Posterior vena cava (tissue), 2 donors: ENCODE data around the gene C6orf163. TPM values are rescaled to one million over a fixed set of nuclear protein-coding genes. Genes with fewer than 3 reads are reported as not detected.

ENCODE experiments used
- DNase-seq: peaks from one replicate; pipeline ENCODE4 v3.0.0-alpha.2; 2020; ENCODE audit warnings: low spot score
- intact Hi-C, 2 donors: fragments of 100-400 bp; cut with DNase I; formaldehyde crosslinking; loops; one replicate each; pipeline versions ENCODE4 v1.14.1 to v1.14.2; 2022 to 2023
- total RNA-seq, 2 donors: library from RNA; stranded (reverse); fragmentation: NEBNext Ultra II Directional; extraction: Animal tissue kit (Norgen Biotek cat#: 25700); gene quantifications; one replicate each; pipeline ENCODE4 v1.2.1, GENCODE V29; 2021
- donor health status: DM: yes; HTN: yes; CAD: no.
- donor health status: DM: yes; HTN: yes; CAD: no.

The C6orf163 gene
- total RNA-seq, 2 donors from 2014 or later: 2.7 to 3.5 TPM

DNA sequence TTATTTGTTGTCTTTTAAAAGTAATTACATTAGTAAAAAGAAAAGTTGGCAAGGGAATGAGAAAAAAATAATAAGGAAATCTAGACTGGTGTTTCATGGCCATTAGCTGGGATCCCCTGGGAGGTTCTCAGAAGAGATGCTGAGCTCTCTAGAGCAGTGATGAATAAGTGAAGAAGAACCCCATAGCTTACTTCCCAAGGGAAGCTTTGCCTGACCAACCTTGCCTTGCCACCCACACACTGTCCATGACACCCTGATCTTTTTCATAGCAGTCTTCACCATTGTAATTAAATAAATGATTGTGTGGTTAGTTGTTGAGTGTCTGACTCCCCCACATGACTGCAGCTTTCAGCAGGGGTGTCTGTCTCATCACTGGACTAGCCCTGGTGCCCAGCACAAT is 5.9 kb downstream of the C6orf163 start:
- DNase-seq: no peak
- intact Hi-C loops: no loop called here

DNA sequence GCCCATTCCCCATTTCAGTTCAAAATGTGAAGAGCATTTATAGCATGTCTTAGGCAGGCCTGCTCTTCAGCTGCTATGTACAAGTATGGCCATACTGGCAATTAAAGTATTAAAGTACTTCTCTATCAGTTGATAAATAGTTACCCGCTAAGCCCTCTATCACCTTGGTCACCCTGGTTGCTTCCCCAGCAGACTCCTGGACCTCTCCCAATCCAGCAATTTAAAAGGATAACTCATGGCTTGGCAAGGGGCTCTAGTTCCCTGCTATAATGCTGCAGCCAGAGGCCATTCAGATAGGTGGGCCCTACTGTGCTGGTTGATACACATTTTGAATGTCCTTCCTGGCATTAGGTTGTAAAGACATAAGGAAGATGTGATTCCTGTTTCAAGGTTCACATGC is 7.0 kb downstream of the C6orf163 start:
- no peak for DNase-seq
- intact Hi-C loops: no loop called here

DNA sequence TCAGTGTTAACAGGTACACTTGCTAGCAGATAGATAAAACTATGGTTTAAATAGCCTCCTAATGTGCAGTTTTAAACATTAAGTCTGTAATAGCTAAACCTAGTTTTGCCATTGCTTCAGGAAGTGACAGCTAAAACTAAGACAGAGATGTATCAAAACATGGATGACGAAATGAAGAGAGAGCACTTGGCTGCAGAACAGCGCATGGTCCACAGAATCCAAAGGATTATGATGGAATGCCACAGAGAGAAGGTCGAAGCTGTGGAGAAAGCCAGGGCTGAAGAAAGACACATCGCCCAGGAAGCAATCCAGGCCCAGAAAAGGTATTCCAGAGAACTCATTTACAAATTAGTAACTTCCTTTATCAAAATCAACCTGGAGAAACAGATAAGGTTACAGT is 11.6 kb downstream of the C6orf163 start:
- intact Hi-C loops: no loop called here

DNA sequence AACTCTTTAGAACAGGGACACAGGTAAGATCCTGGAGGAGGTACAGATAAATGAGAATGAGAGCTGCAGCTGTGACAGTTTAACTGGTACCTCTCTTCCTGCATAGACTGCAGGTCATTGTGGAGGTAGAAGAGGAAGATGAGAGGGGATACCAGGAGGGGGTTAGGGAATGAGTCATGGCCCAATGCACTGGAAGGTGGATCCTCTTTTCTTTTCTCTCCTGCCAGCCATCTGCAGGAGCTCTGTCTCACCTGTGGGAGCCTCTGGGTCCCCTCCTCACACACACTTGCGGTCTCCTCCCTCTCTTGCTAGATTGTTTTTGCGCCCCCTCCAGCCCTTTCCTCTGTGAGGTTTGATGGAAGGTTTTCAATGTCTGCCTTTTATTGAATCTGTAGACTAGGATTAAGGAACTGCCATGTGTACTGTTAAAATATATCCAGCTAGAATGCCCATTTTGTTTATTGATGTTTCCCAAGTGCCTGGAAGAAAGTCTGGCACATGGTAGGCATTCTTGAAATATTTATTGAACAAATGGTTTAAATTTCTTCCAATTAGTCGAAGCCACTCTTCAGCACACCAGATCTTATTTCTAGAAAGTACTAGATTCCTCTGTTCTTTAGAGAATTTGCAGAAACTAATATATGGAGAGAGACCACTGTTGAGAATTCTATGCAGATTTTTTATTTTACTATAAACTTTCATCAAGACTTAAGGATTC is 13.0 kb downstream of the C6orf163 start:
- intact Hi-C loops: no loop called here
- DNase-seq: no peak

More for the DNA sequence above, 11.6 kb downstream of the C6orf163 start:
- DNase-seq: no peak

GRCh38 chr6:87364602-87365252 is 20.1 kb downstream of the C6orf163 start:
- no peak for DNase-seq
- intact Hi-C loops: no loop called here

DNA sequence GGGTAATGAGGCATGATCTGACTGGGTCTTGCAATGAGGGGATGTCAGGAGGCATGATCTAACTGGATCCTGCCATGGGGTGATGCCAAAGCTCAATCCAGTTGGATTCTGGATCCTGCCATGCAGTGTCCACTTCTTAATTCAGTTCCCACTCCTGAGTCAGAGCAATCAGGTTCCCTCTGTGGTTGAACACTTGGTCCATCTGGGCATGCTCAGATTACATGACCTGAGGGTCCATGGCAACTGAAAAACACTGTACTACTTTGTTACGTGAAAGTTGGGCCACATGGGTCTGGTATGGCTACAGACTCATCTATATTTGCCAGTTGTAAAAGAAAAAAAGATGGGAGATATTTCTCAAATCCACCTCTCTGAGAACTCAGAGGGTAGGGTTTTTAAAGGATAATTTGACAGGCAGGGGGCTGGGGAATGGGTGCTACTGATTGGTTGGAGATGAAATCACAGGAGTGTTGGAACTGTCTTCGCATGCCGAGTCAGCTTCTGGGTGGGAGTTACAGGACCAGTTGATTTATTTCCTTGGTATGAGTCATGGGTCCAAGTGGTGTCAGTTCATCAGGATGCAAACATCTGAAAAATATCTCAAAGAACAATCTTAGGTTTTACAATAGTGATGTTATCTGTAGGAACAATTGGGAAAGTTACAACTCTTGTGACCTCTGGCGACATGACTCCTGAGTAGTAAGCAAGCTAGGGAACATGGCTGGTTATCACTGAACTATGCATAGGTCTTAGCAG is 21.6 kb downstream of the C6orf163 start:
- DNase-seq: no peak
- intact Hi-C loops: no loop called here

GRCh38 chr6:87366899-87367298 is 22.3 kb downstream of the C6orf163 start:
- intact Hi-C loops: no loop called here

DNA sequence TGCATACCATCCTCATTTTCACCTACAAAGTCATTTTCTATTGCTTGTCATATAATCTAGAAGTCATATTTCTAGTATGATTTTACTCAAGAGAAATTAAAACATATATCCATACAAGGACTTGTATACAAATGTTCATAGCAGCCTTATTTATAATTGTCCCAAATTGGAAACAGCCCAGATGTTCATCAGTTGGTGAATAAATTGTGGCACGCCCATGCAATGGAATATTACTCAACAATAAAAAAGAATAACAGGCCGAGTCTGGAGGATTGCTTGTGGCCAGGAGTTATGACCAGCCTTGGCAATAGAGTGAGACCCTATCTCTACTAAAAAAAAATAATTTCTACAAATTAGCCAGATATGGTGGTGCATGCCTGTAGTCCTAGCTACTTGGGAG is 28.8 kb downstream of the C6orf163 start:
- DNase-seq: no peak
- intact Hi-C loops: no loop called here

More at GRCh38 chr6:87366899-87367298, 22.3 kb downstream of the C6orf163 start:
- DNase-seq: no peak

- intact Hi-C loops: no loop called here
These were observed 30.7 kb downstream of the C6orf163 start for GRCh38 chr6:87375315-87375714.

GRCh38 chr6:87376643-87377042 is 32.0 kb downstream of the C6orf163 start:
- no peak for DNase-seq
- intact Hi-C loops: no loop called here

More at GRCh38 chr6:87375315-87375714, 30.7 kb downstream of the C6orf163 start:
- DNase-seq: no peak

- DNase-seq: no peak
- intact Hi-C loops: no loop called here
These were observed 34.3 kb downstream of the C6orf163 start for GRCh38 chr6:87378947-87379346.

GRCh38 chr6:87382861-87383260 is 38.2 kb downstream of the C6orf163 start:
- intact Hi-C loops: no loop called here
- no peak for DNase-seq

GRCh38 chr6:87384038-87384437 is 39.4 kb downstream of the C6orf163 start:
- intact Hi-C loops: no loop called here
- no peak for DNase-seq

- DNase-seq: no peak
- intact Hi-C loops: no loop called here
These were observed 39.8 kb downstream of the C6orf163 start for GRCh38 chr6:87384449-87384848.

DNA sequence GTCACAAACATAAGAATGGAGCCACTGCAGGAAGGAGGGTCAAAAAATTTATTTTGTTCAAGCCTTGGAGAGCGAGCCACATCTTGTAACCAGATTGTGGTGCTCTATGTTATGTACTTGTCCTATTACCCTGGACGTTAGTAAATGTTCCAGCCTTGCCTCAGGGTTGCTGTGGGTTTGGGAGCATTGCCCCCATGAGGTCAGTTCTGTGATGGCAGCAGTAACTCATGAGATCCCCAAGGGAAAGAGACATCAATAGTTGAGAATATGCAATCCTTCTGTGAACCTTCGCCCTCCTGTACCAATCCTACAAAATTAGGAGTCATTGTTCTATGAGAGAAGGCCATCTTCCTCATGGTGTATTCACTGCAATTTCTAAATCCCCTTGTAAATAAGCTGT is 46.7 kb downstream of the C6orf163 start:
- intact Hi-C loops: loop anchor here in 1 of 2 donors (10.0 kb wide), 1 partner anchor 1483 kb away; no protein-coding TSS in a partner anchor
- DNase-seq: no peak

DNA sequence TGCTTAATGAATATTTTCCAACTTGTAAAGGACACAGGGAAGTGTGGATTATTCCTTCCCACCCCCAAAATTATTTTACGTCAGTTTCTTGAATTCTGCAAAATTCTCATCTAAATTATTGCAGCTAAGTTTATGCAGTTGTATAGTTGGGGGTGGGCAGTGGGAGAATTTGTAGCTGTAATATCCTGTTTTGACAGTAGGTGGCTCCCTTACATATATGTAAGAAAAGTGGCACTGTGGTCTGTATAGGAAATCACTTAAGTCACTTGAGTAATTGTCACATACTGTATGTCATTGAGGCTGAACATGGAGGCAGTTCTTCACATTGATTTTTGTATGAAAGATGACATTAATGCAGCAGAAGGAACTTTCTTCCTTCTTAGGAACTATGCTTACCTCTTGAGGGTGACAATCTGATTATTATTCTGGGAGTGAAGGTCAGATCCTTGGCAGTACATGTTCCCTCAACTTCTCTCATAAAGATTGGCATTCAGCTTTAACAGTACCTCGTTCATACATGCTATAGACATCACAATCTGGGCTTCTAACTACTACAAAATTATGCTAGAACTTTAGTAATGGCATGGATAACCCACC is 48.5 kb downstream of the C6orf163 start:
- DNase-seq: no peak
- intact Hi-C loops: loop anchor here in 1 of 2 donors (10.0 kb wide), 1 partner anchor 1482 kb away; no protein-coding TSS in a partner anchor

DNA sequence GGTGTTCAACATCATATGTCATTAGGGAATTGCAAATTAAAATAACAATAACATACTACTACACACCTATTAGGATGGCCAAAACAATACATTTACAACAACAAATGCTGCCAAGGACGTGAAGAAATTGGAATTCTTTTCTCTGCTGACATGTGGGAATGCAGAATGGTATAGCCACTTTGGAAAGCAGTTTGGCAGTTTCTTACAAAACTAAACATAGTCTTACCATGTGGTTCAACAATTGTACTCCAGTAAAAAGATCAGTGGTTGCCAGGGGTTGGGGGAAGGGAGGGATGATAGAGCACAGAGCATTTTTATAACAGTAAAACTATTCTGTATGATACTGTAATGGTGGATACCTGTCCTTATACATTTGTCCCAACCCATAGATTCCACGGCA is 50.8 kb downstream of the C6orf163 start:
- intact Hi-C loops: loop anchor here in 1 of 2 donors (10.0 kb wide), 1 partner anchor 1479 kb away; no protein-coding TSS in a partner anchor
- no peak for DNase-seq

DNA sequence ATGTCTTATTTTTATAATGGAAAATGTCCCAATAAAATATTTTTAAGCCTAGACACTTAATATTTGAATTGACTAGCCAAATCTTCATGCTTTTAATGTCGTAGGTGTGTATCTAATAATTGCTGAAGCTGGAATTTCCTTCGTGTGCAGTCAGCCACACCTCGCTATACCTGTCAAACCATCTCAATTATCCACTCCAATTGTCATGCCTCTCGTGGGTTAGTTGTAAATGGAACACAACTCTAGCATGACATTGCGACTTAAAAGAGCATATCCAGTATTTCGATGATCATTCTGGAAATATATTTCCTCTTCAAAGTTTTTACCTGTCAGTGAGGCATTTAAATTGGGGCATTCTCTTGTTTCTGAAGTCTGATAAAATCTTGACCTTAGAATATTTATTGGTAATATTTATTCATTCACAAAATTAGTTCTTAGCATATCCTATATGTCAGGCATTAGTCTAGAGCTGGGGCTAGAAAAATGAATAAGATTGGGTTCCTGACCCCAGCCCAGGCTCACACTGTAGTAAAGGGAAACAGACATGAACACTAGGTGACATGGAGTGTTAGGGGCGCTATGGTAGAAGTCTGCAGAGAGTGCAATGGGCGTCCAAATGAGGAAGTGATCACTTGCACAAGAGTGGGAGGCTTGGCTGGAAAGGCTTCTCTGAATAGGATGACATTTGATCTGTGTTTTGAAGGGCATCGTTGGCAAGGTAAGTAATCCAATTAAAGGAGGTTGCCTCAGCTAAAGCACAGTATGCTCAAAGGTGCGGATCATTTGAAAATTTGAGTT is 52.2 kb downstream of the C6orf163 start:
- no peak for DNase-seq
- intact Hi-C loops: loop anchor here in 1 of 2 donors (10.0 kb wide), 1 partner anchor 1478 kb away; no protein-coding TSS in a partner anchor

GRCh38 chr6:87397656-87398055 is 53.0 kb downstream of the C6orf163 start:
- no peak for DNase-seq
- intact Hi-C loops: loop anchor here in 1 of 2 donors (10.0 kb wide), 1 partner anchor 1477 kb away; no protein-coding TSS in a partner anchor
